Astrocyte (in vitro differentiated cells and primary cell): ENCODE measurements around the gene PGBD2.
"Not testable (repeated sequence)": the region's sequence is repeated elsewhere in the genome, so short reads cannot be mapped to it uniquely, and the experiment has no call there.

Experiments
- CTCF ChIP-seq: IDR thresholded peaks from 2 replicates; pipeline ENCODE4 v1.5.1; 2011; ENCODE audit warnings: low read depth, mild to moderate bottlenecking, inconsistent platforms, low read length, moderate library complexity; ENCODE audit not compliant: insufficient read depth
- EZH2 ChIP-seq: IDR thresholded peaks from 2 replicates; pipeline ENCODE4 v1.6.1; 2012; ENCODE audit warnings: mild to moderate bottlenecking, low read length, inconsistent platforms; ENCODE audit not compliant: insufficient read depth

- TF ChIP-seq CTCF, EZH2: not testable (repeated sequence)
Observed at GRCh38 chr1:248925859-248926258, 19.8 kb downstream of the PGBD2 start.
